GM19463 (cell line): Measurements from ENCODE around the gene SUV39H1.
"Not testable (repeated sequence)": the region's sequence is repeated elsewhere in the genome, so short reads cannot be mapped to it uniquely, and the experiment has no call there.

Source experiments
- ATAC-seq: cut with Tn5 transposase; IDR thresholded peaks from one replicate; pipeline ENCODE4 v1.9.1; 2021; ENCODE audit warnings: mild to moderate bottlenecking, moderate library complexity; ENCODE audit not compliant: unreplicated experiment

SUV39H1 gene, protein sequence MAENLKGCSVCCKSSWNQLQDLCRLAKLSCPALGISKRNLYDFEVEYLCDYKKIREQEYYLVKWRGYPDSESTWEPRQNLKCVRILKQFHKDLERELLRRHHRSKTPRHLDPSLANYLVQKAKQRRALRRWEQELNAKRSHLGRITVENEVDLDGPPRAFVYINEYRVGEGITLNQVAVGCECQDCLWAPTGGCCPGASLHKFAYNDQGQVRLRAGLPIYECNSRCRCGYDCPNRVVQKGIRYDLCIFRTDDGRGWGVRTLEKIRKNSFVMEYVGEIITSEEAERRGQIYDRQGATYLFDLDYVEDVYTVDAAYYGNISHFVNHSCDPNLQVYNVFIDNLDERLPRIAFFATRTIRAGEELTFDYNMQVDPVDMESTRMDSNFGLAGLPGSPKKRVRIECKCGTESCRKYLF

DNA sequence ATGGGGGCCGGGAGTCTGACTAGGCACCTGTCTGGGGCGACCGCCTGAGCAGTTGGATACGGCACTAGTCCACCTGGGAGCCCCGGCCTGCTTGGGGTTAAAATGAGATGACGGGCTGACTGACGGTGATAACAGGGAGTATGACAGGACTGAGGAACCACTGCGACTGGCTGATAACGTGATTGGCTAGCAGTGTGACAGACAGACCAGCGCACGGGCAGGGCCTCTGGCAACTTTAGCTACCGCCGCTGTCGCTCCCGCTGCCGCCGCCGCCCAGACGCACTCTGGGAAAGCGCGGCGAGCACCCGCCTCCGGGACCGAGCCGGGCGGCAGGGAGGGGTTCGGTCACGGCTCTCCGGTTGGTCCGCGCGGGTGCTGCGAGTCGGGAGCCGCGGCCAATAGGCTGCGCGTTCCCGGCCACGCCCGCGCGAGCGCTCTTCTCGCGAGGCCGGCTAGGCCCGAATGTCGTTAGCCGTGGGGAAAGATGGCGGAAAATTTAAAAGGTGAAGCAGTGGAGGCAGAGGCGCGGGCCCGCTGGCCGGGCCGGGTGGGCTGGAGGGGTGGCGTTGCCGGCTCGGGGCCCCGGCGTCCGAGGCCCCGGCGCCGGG lies at the start of gene SUV39H1:
Gene SUV39H1, plus strand, starts transcription at position 434 of the 608 bp plus-strand sequence. Its CDS starts 51 bp downstream, at position 485.
- peak; percentile 88 for ATAC-seq

DNA sequence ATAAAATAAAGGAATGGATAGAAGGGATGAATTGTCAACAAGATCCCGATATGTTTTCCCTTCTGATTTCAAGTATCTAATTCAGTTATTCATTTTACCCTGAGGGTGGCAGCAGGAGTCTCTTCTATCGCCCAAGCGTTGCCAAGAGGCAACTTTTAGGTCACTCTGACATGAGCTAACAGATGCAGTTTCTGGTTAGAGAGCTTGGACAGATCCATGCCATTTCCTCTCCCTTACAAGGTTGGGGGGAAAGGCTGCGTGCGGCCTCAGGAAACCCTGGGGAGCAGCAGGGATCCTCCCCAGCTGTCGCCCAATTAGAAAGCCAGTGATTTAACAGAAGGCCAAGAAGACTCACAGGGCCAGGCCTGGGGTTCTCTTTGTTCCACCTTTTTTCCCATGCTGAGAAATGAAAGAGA lies 48.2 kb upstream of the SUV39H1 start:
- no peak for ATAC-seq

DNA sequence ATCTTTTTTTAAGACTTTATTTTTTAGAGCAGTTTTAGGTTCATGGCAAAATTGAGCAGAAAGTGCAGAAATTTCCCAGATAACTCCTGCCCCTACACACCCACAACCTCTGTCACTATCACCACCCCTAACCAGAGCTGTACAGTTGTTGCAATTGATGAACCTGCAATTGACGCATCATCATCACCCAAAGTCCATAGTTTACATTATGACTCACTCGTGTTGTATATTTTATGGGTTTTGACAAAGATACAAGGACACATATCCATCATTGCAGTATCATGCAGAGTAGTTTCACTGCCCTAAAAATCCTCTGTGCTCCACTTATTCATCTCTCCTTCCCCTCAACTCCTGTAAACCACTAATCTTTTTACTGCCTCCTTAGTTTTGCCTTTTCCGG lies 47.4 kb upstream of the SUV39H1 start:
- ATAC-seq: no peak

DNA sequence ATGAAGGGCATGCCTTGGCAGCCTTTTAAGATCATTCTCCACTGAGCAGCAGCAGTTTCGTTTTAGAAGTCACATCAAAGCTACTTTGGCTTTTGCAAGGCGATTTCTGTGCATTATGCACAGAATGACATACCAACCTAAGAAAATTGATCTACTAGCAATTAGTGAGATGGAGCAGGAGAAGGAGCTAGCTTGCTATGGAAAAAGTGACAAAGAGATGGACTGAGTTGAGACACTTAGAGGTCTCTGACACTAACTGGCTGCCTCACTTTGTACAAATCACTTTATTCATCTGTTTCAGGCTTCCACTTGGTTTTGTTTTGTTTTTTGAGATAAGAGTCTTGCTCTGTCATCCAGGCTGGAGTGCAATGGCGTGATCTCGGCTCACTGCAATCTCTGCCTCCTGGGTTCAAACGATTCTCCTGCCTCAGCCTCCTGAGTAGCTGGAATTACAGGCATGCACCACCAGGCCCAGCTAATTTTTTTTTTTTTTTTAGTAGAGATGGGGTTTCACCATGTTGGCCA lies 44.4 kb upstream of the SUV39H1 start:
- ATAC-seq: not testable (repeated sequence)

DNA sequence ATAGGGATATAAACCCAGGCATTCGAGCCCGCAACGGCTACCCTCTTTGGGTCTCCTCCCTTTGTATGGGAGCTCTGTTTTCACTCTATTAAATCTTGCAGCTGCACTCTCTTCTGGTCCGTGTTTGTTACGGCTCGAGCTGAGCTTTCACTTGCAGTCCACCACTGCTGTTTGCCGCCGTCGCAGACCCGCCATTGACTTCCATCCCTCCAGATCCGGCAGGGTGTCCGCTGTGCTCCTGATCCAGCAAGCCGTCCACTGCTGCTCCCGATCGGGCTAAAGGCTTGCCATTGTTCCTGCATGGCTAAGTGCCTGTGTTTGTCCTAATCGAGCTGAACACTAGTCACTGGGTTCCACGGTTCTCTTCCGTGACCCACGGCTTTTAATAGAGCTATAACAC lies 41.8 kb upstream of the SUV39H1 start:
- ATAC-seq: not testable (repeated sequence)

DNA sequence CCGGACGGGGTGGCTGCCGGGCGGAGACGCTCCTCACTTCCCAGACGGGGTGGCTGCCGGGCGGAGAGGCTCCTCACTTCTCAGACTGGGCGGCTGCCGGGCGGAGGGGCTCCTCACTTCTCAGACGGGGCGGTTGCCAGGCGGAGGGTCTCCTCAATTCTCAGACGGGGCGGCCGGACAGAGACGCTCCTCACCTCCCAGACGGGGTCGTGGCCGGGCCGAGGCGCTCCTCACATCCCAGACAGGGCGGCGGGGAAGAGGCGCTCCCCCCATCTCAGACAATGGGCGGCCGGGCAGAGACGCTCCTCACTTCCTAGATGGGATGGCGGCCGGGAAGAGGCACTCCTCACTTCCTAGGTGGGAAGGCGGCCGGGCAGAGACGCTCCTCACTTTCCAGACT lies 36.8 kb upstream of the SUV39H1 start:
- not testable (repeated sequence) for ATAC-seq

DNA sequence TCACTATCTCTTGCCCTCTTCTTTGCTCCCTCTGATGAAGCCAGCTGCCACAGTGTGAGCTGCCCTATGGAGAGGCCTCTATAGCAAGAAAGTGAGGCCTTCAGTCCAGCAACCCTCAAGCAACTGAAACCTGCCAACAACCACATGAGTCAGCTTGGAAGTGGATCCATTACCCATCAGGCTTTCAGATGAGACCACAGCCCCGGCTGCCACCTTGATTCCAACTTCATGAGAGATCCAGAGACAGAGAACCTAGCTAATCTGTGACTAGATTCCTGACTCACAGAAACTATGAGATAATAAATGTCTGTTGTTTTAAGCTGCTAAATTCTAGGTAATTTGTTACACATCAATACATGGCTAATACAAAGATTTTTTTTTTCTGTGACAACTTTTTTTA lies 33.3 kb upstream of the SUV39H1 start:
- ATAC-seq: no peak

DNA sequence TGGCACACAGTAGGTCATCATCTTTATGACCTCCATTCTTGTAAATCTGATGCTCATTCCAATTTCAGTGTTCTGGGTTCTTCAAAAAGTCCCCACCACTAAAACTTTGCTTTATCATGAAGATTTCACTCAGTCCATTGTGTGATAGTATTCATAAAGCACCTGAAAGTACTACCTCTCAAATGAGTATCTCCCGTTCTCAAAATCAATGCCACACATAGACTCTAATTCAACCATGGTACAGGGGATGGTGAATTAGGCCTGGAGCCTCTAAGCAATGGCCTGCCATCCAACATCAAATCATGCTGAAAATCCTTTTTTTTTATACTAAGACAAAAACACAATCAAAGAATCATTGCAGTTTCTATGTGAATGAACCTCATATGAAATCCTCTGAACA lies 32.4 kb upstream of the SUV39H1 start:
- ATAC-seq: no peak

DNA sequence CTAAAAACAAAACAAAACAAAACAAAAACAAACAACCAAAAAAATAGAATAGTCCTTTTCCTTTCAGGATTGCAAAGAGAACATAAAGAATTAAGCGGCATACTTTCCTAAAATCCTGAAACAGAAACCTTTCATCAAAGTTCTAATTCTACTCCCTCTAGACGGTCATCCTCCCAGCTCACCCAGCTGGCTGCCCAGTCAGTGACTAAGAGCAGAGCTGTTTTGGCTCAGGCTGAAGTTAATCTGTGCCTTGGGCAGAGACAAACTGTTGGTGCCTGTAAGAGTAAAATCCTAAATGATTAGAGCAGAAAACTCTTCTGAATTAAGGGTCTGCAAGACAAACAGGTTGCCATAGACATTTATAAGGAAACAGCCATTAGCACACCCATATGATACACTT lies 30.5 kb upstream of the SUV39H1 start:
- no peak for ATAC-seq

DNA sequence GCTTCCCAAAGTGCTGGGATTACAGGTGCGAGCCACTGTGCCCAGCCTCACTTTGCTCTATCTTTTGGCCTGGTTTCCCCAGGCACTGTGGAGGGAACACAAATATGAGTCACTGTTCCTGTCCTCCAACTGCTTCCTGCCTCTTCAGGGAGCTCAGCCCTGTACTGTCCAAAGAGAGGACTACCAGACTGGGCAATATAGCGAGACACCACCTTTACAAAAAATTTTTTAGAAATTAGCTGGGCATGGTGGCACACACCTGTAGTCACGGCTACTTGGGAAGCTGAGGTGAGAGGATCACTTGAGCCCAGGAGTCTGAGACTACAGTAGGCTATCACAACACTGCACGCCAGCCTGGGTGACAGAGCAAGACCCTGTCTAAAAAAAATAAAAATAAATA lies 29.9 kb upstream of the SUV39H1 start:
- no peak for ATAC-seq

DNA sequence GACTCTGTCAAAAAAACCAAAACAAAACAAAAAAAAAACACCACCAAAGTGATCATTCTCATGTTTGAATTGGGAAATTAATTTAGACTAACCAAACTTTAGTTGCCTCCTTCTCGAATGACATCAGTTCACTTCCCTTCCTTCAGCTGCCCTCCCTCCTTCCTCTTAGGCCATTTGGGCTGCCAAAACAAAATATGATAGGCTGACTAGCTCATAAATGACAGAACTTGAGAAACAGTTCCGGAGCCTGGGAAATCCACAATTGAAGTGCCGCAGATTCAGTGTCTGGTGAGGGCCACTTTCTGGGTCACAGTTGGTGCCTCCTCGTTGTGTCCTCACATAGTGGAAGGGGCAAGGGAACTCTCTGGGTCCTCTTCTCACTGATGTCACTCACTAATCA lies 29.0 kb upstream of the SUV39H1 start:
- ATAC-seq: no peak

DNA sequence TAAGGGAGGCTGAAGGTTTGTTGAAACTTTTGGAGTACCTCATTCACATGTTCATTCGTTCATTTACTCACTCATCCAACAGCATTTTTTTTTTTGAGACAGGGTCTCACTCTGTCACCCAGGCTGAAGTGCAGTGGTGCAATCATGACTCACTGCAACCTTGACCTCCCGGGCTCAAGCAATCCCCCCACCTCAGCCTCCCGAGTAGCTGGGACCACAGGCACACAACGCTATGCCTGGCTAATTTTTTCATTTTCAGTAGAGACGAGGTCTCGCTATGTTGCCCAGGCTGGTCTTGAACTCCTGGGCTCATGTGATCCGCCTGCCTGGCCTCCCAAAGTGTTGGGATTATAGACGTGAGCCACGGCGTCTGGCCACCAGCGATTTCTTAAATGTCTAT lies 28.3 kb upstream of the SUV39H1 start:
- not testable (repeated sequence) for ATAC-seq

DNA sequence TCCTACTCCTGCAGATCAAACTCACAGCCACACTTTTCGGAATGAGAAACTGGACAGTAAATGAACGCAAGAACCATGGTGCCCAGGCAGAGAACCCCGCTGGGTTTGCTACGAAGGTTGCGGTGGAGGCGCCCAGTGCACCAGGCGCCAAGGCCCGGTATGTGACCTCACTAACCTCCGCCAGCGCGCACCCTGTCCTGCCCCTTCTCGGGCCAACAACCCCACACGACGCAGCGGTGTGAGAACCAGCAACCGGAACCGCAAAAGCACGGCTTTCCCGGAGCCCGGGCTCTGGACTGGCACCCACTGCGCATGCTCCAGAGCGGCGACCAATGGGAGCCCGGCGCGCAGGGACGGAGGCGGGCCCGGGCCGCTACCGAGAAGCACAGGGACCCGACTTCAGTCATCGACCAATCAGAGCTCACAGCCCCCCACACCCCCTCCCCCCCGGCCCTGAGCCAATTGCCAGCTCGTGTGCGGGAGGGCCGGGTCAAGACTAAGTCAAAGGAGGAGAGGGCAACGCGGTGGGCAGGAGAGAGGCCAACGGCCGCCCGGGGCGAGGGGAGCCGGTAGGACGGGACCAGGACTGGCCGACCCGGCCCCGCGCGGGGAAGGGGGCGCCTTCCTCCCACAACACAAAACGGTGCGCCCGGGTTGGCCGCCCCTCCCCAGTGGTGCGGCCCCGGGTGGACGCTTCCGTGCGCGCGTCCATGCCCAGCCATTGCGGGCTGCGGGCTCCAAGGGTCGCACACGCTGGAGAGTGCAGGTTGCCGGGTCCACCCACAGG lies 20.2 kb upstream of the SUV39H1 start:
- peak; percentile 91 for ATAC-seq

DNA sequence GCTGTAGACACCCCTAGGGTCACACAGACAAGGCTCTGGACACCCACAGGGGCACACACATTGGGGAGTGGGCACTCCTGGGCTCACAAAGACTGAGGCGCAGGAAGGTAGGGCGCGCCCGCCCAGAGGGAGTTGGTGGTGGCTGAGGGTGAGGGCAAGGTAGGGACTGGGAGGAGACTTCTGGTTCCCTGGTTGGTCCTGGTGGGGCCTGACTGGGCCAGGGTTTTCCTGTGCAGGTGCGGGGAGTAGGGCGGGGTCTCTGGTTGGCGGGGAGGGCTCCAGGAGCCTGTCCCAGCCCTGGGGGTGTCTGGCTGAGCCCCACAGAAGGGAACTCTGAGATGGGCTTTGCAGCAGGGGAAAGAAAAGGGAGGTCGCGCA lies 19.7 kb upstream of the SUV39H1 start:
- ATAC-seq: no peak

DNA sequence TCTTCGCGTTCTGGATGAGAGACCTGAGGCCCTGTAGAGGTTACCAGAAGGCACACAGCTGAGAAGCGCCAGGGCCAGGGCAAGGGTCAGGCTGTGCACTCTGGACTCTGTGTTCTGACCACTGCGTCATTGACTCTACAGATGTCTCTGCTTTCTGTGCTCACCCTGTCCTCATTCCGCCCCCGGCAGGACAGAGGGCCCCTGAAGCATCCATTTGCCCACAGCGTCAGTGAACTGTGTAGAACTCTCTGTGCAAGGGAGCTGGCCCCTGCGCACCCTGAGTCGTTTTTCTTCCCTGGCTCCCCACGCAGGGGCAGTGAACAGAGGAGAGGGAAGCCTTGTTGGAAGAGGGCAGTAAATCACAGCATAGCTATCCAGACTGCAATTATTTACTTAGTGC lies 19.0 kb upstream of the SUV39H1 start:
- no peak for ATAC-seq

DNA sequence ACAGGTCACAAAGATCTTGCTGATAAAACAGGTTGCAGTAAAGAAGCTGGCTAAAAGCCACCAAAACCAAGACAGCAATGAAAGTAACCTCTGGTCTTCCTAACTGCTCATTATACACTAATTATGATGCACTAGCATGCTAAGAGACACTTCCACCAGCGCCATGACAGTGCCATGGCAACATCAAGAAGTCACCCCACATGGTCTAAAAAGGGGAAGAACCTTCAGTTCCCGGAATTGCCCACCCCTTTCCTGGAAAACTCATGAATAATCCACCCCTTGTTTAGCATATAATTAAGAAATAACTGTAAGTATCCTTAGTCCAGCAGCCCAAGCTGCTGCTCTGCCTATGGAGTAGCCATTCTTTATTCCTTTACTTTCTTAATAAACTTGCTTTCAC lies 16.1 kb upstream of the SUV39H1 start:
- ATAC-seq: not testable (repeated sequence)

DNA sequence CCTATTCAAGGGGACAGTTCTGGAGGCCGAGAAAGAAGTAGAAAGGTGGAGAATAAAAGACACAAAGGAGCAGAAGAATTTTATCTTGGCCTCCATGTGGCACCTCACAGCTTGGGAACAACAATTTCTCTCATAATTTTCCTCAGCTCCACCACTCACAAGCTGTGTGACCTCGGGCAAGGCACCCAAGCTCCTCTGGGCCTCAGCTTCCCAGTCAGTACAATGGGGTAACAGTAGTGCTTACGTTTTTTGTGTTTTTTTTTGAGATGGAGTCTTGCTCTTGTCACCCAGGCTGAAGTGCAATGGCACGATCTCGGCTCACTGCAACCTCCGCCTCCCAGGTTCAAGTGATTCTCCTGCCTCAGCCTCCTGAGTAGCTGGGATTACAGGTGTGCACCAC lies 15.6 kb upstream of the SUV39H1 start:
- ATAC-seq: not testable (repeated sequence)

DNA sequence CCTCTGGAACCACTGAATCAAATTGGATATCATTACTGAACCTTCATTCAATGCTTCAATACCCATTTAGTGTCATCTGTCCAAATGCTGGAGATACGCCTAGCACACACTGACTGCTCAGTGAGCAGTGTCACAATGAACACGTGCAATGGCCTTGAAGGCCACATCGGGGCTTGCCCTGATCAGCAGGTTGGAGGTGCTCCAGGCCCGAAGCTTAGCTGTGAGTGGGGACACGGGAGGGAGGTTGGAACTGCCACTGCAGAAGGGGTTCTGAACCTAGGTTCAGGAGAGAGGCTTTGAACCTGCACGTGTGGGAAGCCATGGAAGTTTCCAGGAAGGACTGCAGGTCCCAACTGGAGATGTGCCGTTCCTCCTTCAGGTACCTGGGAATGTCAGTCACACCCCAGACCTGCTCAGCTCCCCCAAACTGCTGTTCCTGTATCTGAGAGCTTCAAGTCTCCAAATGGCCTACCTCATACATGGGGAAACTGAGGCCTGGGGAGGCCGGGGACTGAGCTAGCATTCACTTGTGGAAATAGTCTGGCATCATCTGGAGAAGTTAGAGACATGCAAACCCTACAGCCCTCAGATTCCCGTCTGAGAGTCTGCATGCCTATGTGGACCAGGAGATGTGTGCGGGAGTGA lies 14.9 kb upstream of the SUV39H1 start:
- no peak for ATAC-seq

DNA sequence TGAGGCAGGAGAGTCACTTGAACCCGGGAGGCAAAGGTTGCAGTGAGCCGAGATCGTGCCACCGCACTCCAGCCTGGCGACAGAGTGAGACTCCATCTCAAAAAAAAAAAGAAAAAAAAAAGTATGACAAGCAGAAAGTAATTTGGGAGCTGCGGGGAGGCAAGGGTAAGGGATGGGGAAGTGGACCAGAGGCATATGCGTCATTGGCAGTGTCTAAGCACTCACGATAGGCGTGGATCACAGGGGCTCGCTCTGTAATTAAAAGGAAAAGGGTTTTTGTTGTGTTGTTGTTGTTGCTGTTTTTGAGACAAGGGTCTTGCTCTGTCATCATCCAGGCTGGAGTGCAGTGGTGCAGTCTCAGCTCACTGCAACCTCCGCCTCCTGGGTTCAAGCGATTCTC lies 13.7 kb upstream of the SUV39H1 start:
- ATAC-seq: not testable (repeated sequence)

DNA sequence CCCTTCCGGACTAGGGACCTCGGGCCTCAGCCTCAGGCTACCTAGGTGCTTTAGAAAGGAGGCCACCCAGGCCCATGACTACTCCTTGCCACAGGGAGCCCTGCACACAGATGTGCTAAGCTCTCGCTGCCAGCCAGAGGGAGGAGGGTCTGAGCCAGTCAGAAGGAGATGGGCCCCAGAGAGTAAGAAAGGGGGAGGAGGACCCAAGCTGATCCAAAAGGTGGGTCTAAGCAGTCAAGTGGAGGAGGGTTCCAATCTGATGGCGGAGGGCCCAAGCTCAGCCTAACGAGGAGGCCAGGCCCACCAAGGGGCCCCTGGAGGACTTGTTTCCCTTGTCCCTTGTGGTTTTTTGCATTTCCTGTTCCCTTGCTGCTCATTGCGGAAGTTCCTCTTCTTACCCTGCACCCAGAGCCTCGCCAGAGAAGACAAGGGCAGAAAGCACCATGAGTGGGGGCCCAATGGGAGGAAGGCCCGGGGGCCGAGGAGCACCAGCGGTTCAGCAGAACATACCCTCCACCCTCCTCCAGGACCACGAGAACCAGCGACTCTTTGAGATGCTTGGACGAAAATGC lies 13.0 kb upstream of the SUV39H1 start, which contains the start of gene WAS:
Gene WAS, plus strand, starts transcription at position 389 of the 572 bp plus-strand sequence. Its CDS starts 55 bp downstream, at position 444.
- ATAC-seq: peak; percentile 89
